OCI-LY1 (cell line): Measurements from ENCODE around the gene NADK2.

Experiments used
- H2AFZ ChIP-seq: fragments of 200-600 bp; sonication (generic), shearing (Covaris generic); 2 replicates; pipeline ENCODE4 v1.6.0; 2014; ENCODE audit warnings: antibody characterized with exemption, mild to moderate bottlenecking, low read length
- H3F3A ChIP-seq: fragments of 200-600 bp; sonication (generic), shearing (Covaris generic); 2 replicates; pipeline ENCODE4 v1.6.0; 2014; ENCODE audit warnings: mild to moderate bottlenecking, antibody characterized with exemption, low read length, moderate library complexity; ENCODE audit not compliant: insufficient read depth
- H3K27ac ChIP-seq: fragments of 200-600 bp; sonication (generic); 2 replicates; pipeline ENCODE4 v1.5.1; 2014; ENCODE audit warnings: low read length, mixed run types, mild to moderate bottlenecking, low read depth; ENCODE audit not compliant: poor library complexity, severe bottlenecking
- H3K27me3 ChIP-seq: fragments of 200-600 bp; sonication (generic); 2 replicates; pipeline ENCODE4 v1.6.0; 2014; ENCODE audit warnings: antibody characterized with exemption, mild to moderate bottlenecking, low read length, moderate library complexity; ENCODE audit not compliant: insufficient read depth
- H3K36me3 ChIP-seq: fragments of 200-600 bp; sonication (generic); 2 replicates; pipeline ENCODE4 v1.6.1; 2014; ENCODE audit warnings: mild to moderate bottlenecking, antibody characterized with exemption, low read length, moderate library complexity, mixed read lengths; ENCODE audit not compliant: insufficient read depth
- H3K4me1 ChIP-seq: fragments of 200-600 bp; sonication (generic); 2 replicates; pipeline ENCODE4 v1.5.1; 2014; ENCODE audit warnings: mild to moderate bottlenecking, low read length, moderate library complexity; ENCODE audit not compliant: insufficient read depth, severe bottlenecking
- H3K4me2 ChIP-seq: fragments of 200-600 bp; sonication (generic), shearing (Covaris generic); 2 replicates; pipeline ENCODE4 v1.6.1; 2014; ENCODE audit warnings: low read length
- H3K4me3 ChIP-seq: fragments of 200-600 bp; sonication (generic); 2 replicates; pipeline ENCODE4 v1.5.1; 2014; ENCODE audit warnings: low read length, low read depth, mild to moderate bottlenecking, mixed read lengths; ENCODE audit not compliant: poor library complexity, severe bottlenecking
- H3K79me2 ChIP-seq: fragments of 200-600 bp; shearing (Covaris generic); 2 replicates; pipeline ENCODE4 v1.6.1; 2016; ENCODE audit warnings: mixed run types, low read length, mixed read lengths; ENCODE audit not compliant: insufficient read depth
- H3K9ac ChIP-seq: fragments of 200-600 bp; sonication (generic), shearing (Covaris generic); 2 replicates; pipeline ENCODE4 v1.6.1; 2014; ENCODE audit warnings: mild to moderate bottlenecking, low read length, mixed read lengths
- H3K9me2 ChIP-seq: fragments of 200-600 bp; sonication (generic), shearing (Covaris generic); 2 replicates; pipeline ENCODE4 v1.6.1; 2014; ENCODE audit warnings: low read depth, mild to moderate bottlenecking, low read length, mixed read lengths
- H3K9me3 ChIP-seq: fragments of 200-600 bp; shearing (Covaris generic); 2 replicates; pipeline ENCODE4 v1.6.1; 2014; ENCODE audit warnings: low read length, mixed read lengths
- H4K20me1 ChIP-seq: fragments of 200-600 bp; sonication (generic), shearing (Covaris generic); 2 replicates; pipeline ENCODE4 v1.6.0; 2016; ENCODE audit warnings: mild to moderate bottlenecking, low read length; ENCODE audit not compliant: insufficient read depth
- EZH2 ChIP-seq: fragments of 200-600 bp; sonication (generic), shearing (Covaris generic); IDR thresholded peaks from 2 replicates; pipeline ENCODE4 v1.8.0; 2017; ENCODE audit warnings: borderline replicate concordance, mixed run types, mild to moderate bottlenecking, antibody characterized with exemption, low read length, moderate library complexity, mixed read lengths
- TF ChIP-seq, protein P1 (sequence below): fragments of 200-600 bp; sonication (generic), shearing (Covaris generic); IDR thresholded peaks from 2 replicates; pipeline ENCODE4 v1.5.1; 2017; ENCODE audit warnings: mild to moderate bottlenecking, antibody characterized with exemption, low read length, moderate library complexity, mixed read lengths

Gene NADK2

GRCh38 chr5:36146390-36146789 lies 95.3 kb downstream of the NADK2 start:
- Histone ChIP-seq H3K9me2 (no peaks in the 10 kb centered on the region), H3K9ac (no peak overlapping the region), H3K4me3 (no peak overlapping the region), H2AFZ (no peak overlapping the region), H4K20me1 (no peaks in the 10 kb centered on the region), H3K36me3 (peaks cover 20% of the 10 kb centered on the region), H3K4me1 (peaks cover 33% of the 10 kb centered on the region), H3K4me2 (no peak overlapping the region), H3K27me3 (no peaks in the 10 kb centered on the region), H3K9me3 (0 out of 2 replicates have a peak, but pooled peaks cover 3% of the 10 kb centered on the region), H3K79me2 (peaks cover 53% of the 10 kb centered on the region), H3F3A (no peaks in the 10 kb centered on the region), H3K27ac (no peak overlapping the region)
- no peak for TF ChIP-seq EZH2
- TF ChIP-seq, protein P1, sequence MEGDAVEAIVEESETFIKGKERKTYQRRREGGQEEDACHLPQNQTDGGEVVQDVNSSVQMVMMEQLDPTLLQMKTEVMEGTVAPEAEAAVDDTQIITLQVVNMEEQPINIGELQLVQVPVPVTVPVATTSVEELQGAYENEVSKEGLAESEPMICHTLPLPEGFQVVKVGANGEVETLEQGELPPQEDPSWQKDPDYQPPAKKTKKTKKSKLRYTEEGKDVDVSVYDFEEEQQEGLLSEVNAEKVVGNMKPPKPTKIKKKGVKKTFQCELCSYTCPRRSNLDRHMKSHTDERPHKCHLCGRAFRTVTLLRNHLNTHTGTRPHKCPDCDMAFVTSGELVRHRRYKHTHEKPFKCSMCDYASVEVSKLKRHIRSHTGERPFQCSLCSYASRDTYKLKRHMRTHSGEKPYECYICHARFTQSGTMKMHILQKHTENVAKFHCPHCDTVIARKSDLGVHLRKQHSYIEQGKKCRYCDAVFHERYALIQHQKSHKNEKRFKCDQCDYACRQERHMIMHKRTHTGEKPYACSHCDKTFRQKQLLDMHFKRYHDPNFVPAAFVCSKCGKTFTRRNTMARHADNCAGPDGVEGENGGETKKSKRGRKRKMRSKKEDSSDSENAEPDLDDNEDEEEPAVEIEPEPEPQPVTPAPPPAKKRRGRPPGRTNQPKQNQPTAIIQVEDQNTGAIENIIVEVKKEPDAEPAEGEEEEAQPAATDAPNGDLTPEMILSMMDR: no peak

DNA sequence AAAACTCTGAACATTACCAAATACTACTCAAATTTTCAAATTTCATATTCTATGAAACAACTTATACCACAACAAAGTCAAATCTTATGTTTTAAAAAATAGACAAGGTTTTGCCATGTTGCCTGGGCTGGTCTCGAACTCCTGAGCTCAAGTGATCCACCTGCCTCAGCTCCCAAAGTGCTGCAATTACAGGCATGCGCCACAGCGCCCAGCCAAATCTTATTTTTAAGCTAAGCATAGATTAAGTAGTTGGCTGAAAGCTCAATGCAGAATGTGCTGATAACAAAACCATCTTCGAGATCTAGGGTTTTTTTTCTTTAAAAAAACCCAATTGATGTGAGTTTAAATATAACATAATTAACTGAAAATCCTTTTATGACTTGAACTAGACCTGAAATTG lies 96.4 kb downstream of the NADK2 start:
- peaks cover 27% of the 10 kb centered on the region for H3K4me1 ChIP-seq
- H3K4me3 ChIP-seq: no peak overlapping the region
- no peak overlapping the region for H3K9ac ChIP-seq
- H3F3A ChIP-seq: no peaks in the 10 kb centered on the region
- no peaks in the 10 kb centered on the region for H3K27me3 ChIP-seq
- TF ChIP-seq, protein P1: no peak
- no peak for TF ChIP-seq EZH2
- H3K9me2 ChIP-seq: no peaks in the 10 kb centered on the region
- H2AFZ ChIP-seq: no peak overlapping the region
- peaks cover 30% of the 10 kb centered on the region for H3K36me3 ChIP-seq
- no peaks in the 10 kb centered on the region for H4K20me1 ChIP-seq
- 0 out of 2 replicates have a peak, but pooled peaks cover 3% of the 10 kb centered on the region for H3K9me3 ChIP-seq
- H3K27ac ChIP-seq: no peak overlapping the region
- peaks cover 47% of the 10 kb centered on the region for H3K79me2 ChIP-seq
- H3K4me2 ChIP-seq: no peak overlapping the region
